ENCODE results near the gene DNAJC6.

The DNAJC6 gene

DNA sequence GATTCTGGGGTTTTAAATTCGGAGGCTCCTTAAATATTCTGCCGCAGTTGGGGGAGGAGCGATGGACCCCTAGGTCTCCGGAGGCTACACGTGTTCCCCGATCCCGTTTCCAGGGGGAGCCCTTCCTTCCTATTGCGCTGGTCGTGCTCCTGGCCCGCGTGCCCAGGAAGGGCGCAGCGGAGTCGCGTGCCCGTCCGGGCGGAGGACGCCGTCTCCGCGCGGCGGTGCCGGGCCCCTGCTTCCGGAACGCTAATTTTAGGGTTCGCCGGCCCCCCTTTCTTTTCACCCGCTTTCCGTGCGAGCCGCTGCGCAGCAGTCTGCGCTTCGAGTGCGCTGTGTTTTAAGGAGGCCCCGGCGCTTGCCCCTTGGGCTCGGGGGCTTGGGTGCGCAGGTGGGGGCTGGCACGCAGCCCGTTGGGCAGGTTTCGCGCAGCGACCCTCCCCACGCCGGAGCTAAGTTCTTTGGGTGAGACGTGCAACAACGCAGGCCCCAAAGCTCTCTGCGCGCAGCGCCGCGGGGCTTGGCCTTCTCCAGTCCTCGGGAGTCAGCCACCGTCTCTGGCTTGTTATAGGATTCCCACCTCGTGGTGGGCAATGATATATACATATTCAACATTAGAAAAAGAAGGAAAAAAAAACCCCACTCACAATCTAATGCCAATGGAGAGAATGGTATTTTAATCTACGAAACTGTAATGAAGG is 43.5 kb upstream of the DNAJC6 start:
- no peaks in the 10 kb centered on the region for H3K27me3 ChIP-seq (ENCODE audit: control insufficient read depth, low read length)
- no peak overlapping the region for H3K27ac ChIP-seq (ENCODE audit: low read depth, low read length)
- H3K79me2 ChIP-seq (ENCODE audit: control insufficient read depth, low read length) = no peaks in the 10 kb centered on the region
- H3K4me1 ChIP-seq (ENCODE audit: control insufficient read depth, low read length) = peaks cover 29% of the 10 kb centered on the region
- H3K9me2 ChIP-seq (replicated peaks; ENCODE audit: control insufficient read depth, low read length) = no peaks in the 10 kb centered on the region
- H3F3A ChIP-seq (ENCODE audit: control insufficient read depth, insufficient read depth) = peaks cover 9% of the 10 kb centered on the region
- TF ChIP-seq, protein P1, sequence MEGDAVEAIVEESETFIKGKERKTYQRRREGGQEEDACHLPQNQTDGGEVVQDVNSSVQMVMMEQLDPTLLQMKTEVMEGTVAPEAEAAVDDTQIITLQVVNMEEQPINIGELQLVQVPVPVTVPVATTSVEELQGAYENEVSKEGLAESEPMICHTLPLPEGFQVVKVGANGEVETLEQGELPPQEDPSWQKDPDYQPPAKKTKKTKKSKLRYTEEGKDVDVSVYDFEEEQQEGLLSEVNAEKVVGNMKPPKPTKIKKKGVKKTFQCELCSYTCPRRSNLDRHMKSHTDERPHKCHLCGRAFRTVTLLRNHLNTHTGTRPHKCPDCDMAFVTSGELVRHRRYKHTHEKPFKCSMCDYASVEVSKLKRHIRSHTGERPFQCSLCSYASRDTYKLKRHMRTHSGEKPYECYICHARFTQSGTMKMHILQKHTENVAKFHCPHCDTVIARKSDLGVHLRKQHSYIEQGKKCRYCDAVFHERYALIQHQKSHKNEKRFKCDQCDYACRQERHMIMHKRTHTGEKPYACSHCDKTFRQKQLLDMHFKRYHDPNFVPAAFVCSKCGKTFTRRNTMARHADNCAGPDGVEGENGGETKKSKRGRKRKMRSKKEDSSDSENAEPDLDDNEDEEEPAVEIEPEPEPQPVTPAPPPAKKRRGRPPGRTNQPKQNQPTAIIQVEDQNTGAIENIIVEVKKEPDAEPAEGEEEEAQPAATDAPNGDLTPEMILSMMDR (IDR thresholded peaks at IDR 0.05; ENCODE audit: low read depth, low read length, poor library complexity, severe bottlenecking) = peak; percentile 35
- TF ChIP-seq EZH2phosphoT487 (IDR thresholded peaks at IDR 0.05; ENCODE audit: borderline replicate concordance, low read length) = no peak
- peak overlapping the region; percentile 70 for H3K4me2 ChIP-seq (ENCODE audit: low read length)
- H3K4me3 ChIP-seq (ENCODE audit: low read length) = peak overlapping the region; percentile 70
- H4K20me1 ChIP-seq (ENCODE audit: control insufficient read depth, insufficient read depth, low read depth, low read length) = no peaks in the 10 kb centered on the region
- H3K9me3 ChIP-seq (ENCODE audit: control insufficient read depth, insufficient read depth, low read length) = no peaks in the 10 kb centered on the region
- H3K36me3 ChIP-seq (ENCODE audit: control insufficient read depth, low read length) = no peaks in the 10 kb centered on the region

DNA sequence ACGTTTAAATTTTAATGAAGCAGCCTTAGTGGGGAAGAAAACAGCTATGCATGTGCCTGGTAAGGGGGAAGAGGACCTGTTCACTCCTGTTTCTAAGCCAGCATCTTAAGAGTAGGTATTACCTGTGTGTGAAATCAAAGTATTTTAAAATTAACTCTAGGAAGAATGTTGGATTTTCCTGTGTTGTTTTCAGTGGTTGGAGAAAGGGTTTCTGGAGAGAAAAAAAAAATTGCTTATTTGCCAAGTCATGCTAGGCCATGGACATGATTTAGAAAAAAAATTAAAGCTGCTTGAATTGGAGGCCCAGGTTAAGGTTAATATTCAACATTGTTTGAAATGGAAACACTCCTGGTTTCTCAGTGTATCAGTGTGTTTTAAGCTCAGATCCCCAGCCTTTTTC is 42.9 kb upstream of the DNAJC6 start:
- Histone ChIP-seq H3K4me2 (ENCODE audit: low read length) (peak overlapping the region; percentile 70), H3K9me3 (ENCODE audit: control insufficient read depth, insufficient read depth, low read length) (no peaks in the 10 kb centered on the region), H3F3A (ENCODE audit: control insufficient read depth, insufficient read depth) (peaks cover 9% of the 10 kb centered on the region), H3K79me2 (ENCODE audit: control insufficient read depth, low read length) (no peaks in the 10 kb centered on the region), H3K27me3 (ENCODE audit: control insufficient read depth, low read length) (no peaks in the 10 kb centered on the region), H3K4me1 (ENCODE audit: control insufficient read depth, low read length) (peaks cover 29% of the 10 kb centered on the region), H3K9me2 (replicated peaks; ENCODE audit: control insufficient read depth, low read length) (no peaks in the 10 kb centered on the region), H3K36me3 (ENCODE audit: control insufficient read depth, low read length) (no peaks in the 10 kb centered on the region), H4K20me1 (ENCODE audit: control insufficient read depth, insufficient read depth, low read depth, low read length) (no peaks in the 10 kb centered on the region), H3K27ac (ENCODE audit: low read depth, low read length) (no peak overlapping the region), H3K4me3 (ENCODE audit: low read length) (peak overlapping the region; percentile 70; the same call in 1 of the 2 replicates)
- no peak for TF ChIP-seq EZH2phosphoT487 (IDR thresholded peaks at IDR 0.05; ENCODE audit: borderline replicate concordance, low read length)
- TF ChIP-seq, protein P1 (IDR thresholded peaks at IDR 0.05; ENCODE audit: low read depth, low read length, poor library complexity, severe bottlenecking) = no peak

DNA sequence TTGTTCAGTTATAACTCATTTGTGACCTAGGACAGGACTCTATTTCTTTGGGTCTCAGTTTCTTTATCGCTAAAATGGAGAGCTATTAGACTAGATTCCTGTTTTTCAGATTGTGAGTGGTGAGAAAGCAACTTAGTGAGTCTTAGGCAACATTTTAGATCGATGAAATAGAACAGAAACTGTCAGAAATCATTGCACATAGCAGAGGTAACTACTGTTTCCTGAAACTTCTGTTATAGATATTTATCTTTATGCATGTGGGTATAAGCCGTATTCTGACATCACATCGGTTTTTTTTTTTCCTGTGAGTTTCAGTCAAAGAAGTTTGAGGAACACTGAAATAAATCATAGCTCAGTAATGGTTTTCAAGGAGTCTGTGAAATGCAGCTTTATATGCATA is 42.1 kb upstream of the DNAJC6 start:
- no peaks in the 10 kb centered on the region for H3K79me2 ChIP-seq (ENCODE audit: control insufficient read depth, low read length)

More for the DNA sequence above, 42.1 kb upstream of the DNAJC6 start:
- no peak overlapping the region for H3K27ac ChIP-seq (ENCODE audit: low read depth, low read length)
- no peaks in the 10 kb centered on the region for H3K36me3 ChIP-seq (ENCODE audit: control insufficient read depth, low read length)
- peaks cover 9% of the 10 kb centered on the region for H3F3A ChIP-seq (ENCODE audit: control insufficient read depth, insufficient read depth)
- TF ChIP-seq, protein P1 (IDR thresholded peaks at IDR 0.05; ENCODE audit: low read depth, low read length, poor library complexity, severe bottlenecking) = no peak
- no peak for TF ChIP-seq EZH2phosphoT487 (IDR thresholded peaks at IDR 0.05; ENCODE audit: borderline replicate concordance, low read length)
- H3K4me3 ChIP-seq (ENCODE audit: low read length) = no peak overlapping the region
- H3K4me1 ChIP-seq (ENCODE audit: control insufficient read depth, low read length) = peaks cover 29% of the 10 kb centered on the region
- no peaks in the 10 kb centered on the region for H3K9me2 ChIP-seq (replicated peaks; ENCODE audit: control insufficient read depth, low read length)
- no peaks in the 10 kb centered on the region for H3K9me3 ChIP-seq (ENCODE audit: control insufficient read depth, insufficient read depth, low read length)
- H3K4me2 ChIP-seq (ENCODE audit: low read length) = no peak overlapping the region
- no peaks in the 10 kb centered on the region for H4K20me1 ChIP-seq (ENCODE audit: control insufficient read depth, insufficient read depth, low read depth, low read length)
- no peaks in the 10 kb centered on the region for H3K27me3 ChIP-seq (ENCODE audit: control insufficient read depth, low read length)
